Measurements from ENCODE around the gene MRPL3. TPM values are rescaled to one million over a fixed set of nuclear protein-coding genes. Genes with fewer than 3 reads are reported as not detected.

MRPL3 gene
- total and polyA plus RNA-seq, 2 donors (not counting 3 experiments of a cell fraction or from before 2014, with no cell fraction given): 49.6 to 68.2 TPM

GRCh38 chr3:131485119-131485518, 17.7 kb downstream of the MRPL3 start:
- intact Hi-C loops (cut with micrococcal nuclease) (no loop called here), dilution Hi-C loops (cut with MboI; ENCODE audit: extremely low pct_ligation_motif_present, low sequenced_read_pairs) (no loop called here)
- Histone ChIP-seq H3K9me1 (replicated peaks; ENCODE audit: control insufficient read depth, extremely low read depth, insufficient read depth, low read length) (no peaks in the 10 kb centered on the region), H3K4me3 (replicated peaks in 1 of 3; ENCODE audit: insufficient read depth in 1 of 3, low read depth in 1 of 3, low read length in 3 of 3) (no peak overlapping the region), H3K79me2 (ENCODE audit: control insufficient read depth, insufficient read depth, low read length) (peaks cover 1% of the 10 kb centered on the region), H3K4me2 (ENCODE audit: insufficient read depth, low read length) (no peak overlapping the region), H3K36me3 (ENCODE audit: control insufficient read depth in 2 of 2, extremely low read depth in 1 of 2, insufficient read depth in 2 of 2, low read length in 2 of 2) (peaks cover 0 to 4% of the 10 kb centered on the region in 2 experiments), H3K4me1 (ENCODE audit: control insufficient read depth, extremely low read depth, insufficient read depth, low read length) (no peaks in the 10 kb centered on the region), H3K27me3 (ENCODE audit: control insufficient read depth in 2 of 2, insufficient read depth in 2 of 2, low read length in 2 of 2) (no peaks in the 10 kb centered on the region), H3K9me3 (replicated peaks; ENCODE audit: control insufficient read depth, insufficient read depth, low read length) (no peaks in the 10 kb centered on the region), H4K20me1 (replicated peaks; ENCODE audit: control insufficient read depth, extremely low read depth, insufficient read depth, low read length) (no peaks in the 10 kb centered on the region), H2AFZ (ENCODE audit: low read depth, low read length) (no peak overlapping the region), H3K9ac (replicated peaks; ENCODE audit: extremely low read depth, insufficient read depth, low read length) (no peak overlapping the region), H3K27ac (ENCODE audit: insufficient read depth, low read depth, low read length) (no peak overlapping the region)
- DNase-seq (ENCODE audit: low read depth, low spot score): no peak
- POLR2A ChIA-PET: no interaction called here
- BruUV-seq (replicated peaks): no TSS peak
- CTCF ChIA-PET: no interaction called here
- TF ChIP-seq POLR2AphosphoS5 (IDR thresholded peaks at IDR 0.05; ENCODE audit: insufficient read depth, low read depth, low read length) (no peak), EZH2 (IDR thresholded peaks at IDR 0.05; ENCODE audit: borderline replicate concordance, low read depth, low read length, severe bottlenecking) (no peak), JUN (IDR thresholded peaks at IDR 0.05; ENCODE audit: borderline replicate concordance, insufficient read depth, insufficient read length, low read depth) (no peak), MYC (IDR thresholded peaks at IDR 0.05; ENCODE audit: low read depth, low read length) (no peak), GATA2 (IDR thresholded peaks at IDR 0.05; ENCODE audit: insufficient read depth, insufficient read length, low read depth, low read length) (no peak), MAX (IDR thresholded peaks at IDR 0.05; ENCODE audit: insufficient read depth, insufficient read length) (no peak), POLR2A (IDR thresholded peaks at IDR 0.05; ENCODE audit: low read depth, low read length) (no peak), CTCF (IDR thresholded peaks at IDR 0.05; ENCODE audit: extremely low read depth in 1 of 2, insufficient read depth in 1 of 2, low read depth in 1 of 2, low read length in 2 of 2) (no peak), FOS (IDR thresholded peaks at IDR 0.05; ENCODE audit: borderline replicate concordance, insufficient read depth, low read length) (no peak)
- FAIRE-seq: no peak
